T-helper 1 cell treated with Interleukin-12 subunit alpha and Interleukin-12 subunit beta and Interleukin-4 antibody, amounts not matched to agents 30 μg/mL and 1 μg/mL, for 36 hours (primary cell): ENCODE measurements around the gene POLD4.
A peak's percentile ranks its signal among the peaks of the same experiment; 100 is the strongest.

ENCODE experiments used
- H3K27ac Mint-ChIP-seq: one replicate; pipeline ENCODE4 v1.8.0; 2021; ENCODE audit warnings: mild to moderate bottlenecking, mixed read lengths
- H3K27me3 Mint-ChIP-seq: one replicate; pipeline ENCODE4 v1.8.0; 2021; ENCODE audit warnings: low read depth, mixed read lengths
- H3K36me3 Mint-ChIP-seq: one replicate; pipeline ENCODE4 v1.8.0; 2021; ENCODE audit warnings: low read depth, mixed read lengths
- H3K4me1 Mint-ChIP-seq: one replicate; pipeline ENCODE4 v1.8.0; 2021; ENCODE audit warnings: low read depth, mixed read lengths
- H3K4me3 Mint-ChIP-seq: one replicate; pipeline ENCODE4 v1.8.0; 2021; ENCODE audit warnings: mild to moderate bottlenecking, moderate library complexity, mixed read lengths
- H3K9me3 Mint-ChIP-seq: one replicate; pipeline ENCODE4 v1.8.0; 2021; ENCODE audit warnings: mixed read lengths

Gene POLD4

GRCh38 chr11:67355023-67355793, 1.9 kb upstream of the POLD4 start:
- peaks cover 30% of the 10 kb centered on the region for H3K4me1 Mint-ChIP-seq

GRCh38 chr11:67354075-67355022, 1.0 kb upstream of the POLD4 start:
- Mint-ChIP-seq H3K9me3 (no peaks in the 10 kb centered on the region), H3K36me3 (peaks cover 7% of the 10 kb centered on the region), H3K4me1 (peaks cover 31% of the 10 kb centered on the region), H3K27ac (peak overlapping the region; percentile 100), H3K4me3 (peak overlapping the region; percentile 98), H3K27me3 (peaks cover 10% of the 10 kb centered on the region)

More at GRCh38 chr11:67355023-67355793, 1.9 kb upstream of the POLD4 start:
- H3K36me3 Mint-ChIP-seq = peaks cover 7% of the 10 kb centered on the region
- H3K27me3 Mint-ChIP-seq = peaks cover 11% of the 10 kb centered on the region
- peak overlapping the region; percentile 100 for H3K27ac Mint-ChIP-seq
- H3K9me3 Mint-ChIP-seq = no peaks in the 10 kb centered on the region
- H3K4me3 Mint-ChIP-seq = no peak overlapping the region

- Mint-ChIP-seq H3K36me3 (peaks cover 7% of the 10 kb centered on the region), H3K9me3 (no peaks in the 10 kb centered on the region), H3K27ac (peak overlapping the region; percentile 100), H3K27me3 (no peaks in the 10 kb centered on the region), H3K4me3 (peak overlapping the region; percentile 98), H3K4me1 (peaks cover 33% of the 10 kb centered on the region)
Measured at GRCh38 chr11:67352546-67353316, 615 bp downstream of the POLD4 start.

GRCh38 chr11:67351275-67352005, 1.9 kb downstream of the POLD4 start:
- Mint-ChIP-seq H3K27me3 (no peaks in the 10 kb centered on the region), H3K27ac (peak overlapping the region; percentile 77), H3K4me3 (peak overlapping the region; percentile 69), H3K36me3 (peaks cover 7% of the 10 kb centered on the region), H3K9me3 (no peaks in the 10 kb centered on the region), H3K4me1 (peaks cover 30% of the 10 kb centered on the region)

GRCh38 chr11:67349928-67350465, 3.3 kb downstream of the POLD4 start:
- H3K27ac Mint-ChIP-seq = no peak overlapping the region
- peaks cover 44% of the 10 kb centered on the region for H3K4me1 Mint-ChIP-seq
- no peaks in the 10 kb centered on the region for H3K9me3 Mint-ChIP-seq
- no peak overlapping the region for H3K4me3 Mint-ChIP-seq
- peaks cover 7% of the 10 kb centered on the region for H3K36me3 Mint-ChIP-seq
- no peaks in the 10 kb centered on the region for H3K27me3 Mint-ChIP-seq

- H3K9me3 Mint-ChIP-seq = no peaks in the 10 kb centered on the region
- H3K4me1 Mint-ChIP-seq = peaks cover 44% of the 10 kb centered on the region
- H3K27me3 Mint-ChIP-seq = no peaks in the 10 kb centered on the region
- peaks cover 7% of the 10 kb centered on the region for H3K36me3 Mint-ChIP-seq
- no peak overlapping the region for H3K4me3 Mint-ChIP-seq
- H3K27ac Mint-ChIP-seq = peak overlapping the region; percentile 27
Measured at GRCh38 chr11:67349457-67349856, 3.9 kb downstream of the POLD4 start.

GRCh38 chr11:67349036-67349435, 4.3 kb downstream of the POLD4 start:
- H3K27ac Mint-ChIP-seq = no peak overlapping the region
- no peaks in the 10 kb centered on the region for H3K27me3 Mint-ChIP-seq
- H3K9me3 Mint-ChIP-seq = no peaks in the 10 kb centered on the region
- no peak overlapping the region for H3K4me3 Mint-ChIP-seq
- H3K36me3 Mint-ChIP-seq = peaks cover 7% of the 10 kb centered on the region
- H3K4me1 Mint-ChIP-seq = peaks cover 43% of the 10 kb centered on the region

- Mint-ChIP-seq H3K27ac (no peak overlapping the region), H3K36me3 (peaks cover 7% of the 10 kb centered on the region), H3K9me3 (no peaks in the 10 kb centered on the region), H3K27me3 (no peaks in the 10 kb centered on the region), H3K4me1 (peaks cover 40% of the 10 kb centered on the region), H3K4me3 (no peak overlapping the region)
Measured at GRCh38 chr11:67347964-67348749, 5.2 kb downstream of the POLD4 start.

- Mint-ChIP-seq H3K4me1 (peaks cover 31% of the 10 kb centered on the region), H3K9me3 (no peaks in the 10 kb centered on the region), H3K4me3 (peak overlapping the region; percentile 18), H3K27ac (peak overlapping the region; percentile 73), H3K36me3 (peaks cover under 1% of the 10 kb centered on the region), H3K27me3 (no peaks in the 10 kb centered on the region)
Measured at GRCh38 chr11:67345920-67346819, 7.2 kb downstream of the POLD4 start.

- H3K27ac Mint-ChIP-seq = peak overlapping the region; percentile 73
- H3K4me1 Mint-ChIP-seq = peaks cover 30% of the 10 kb centered on the region
- H3K9me3 Mint-ChIP-seq = no peaks in the 10 kb centered on the region
- H3K4me3 Mint-ChIP-seq = no peak overlapping the region
- no peaks in the 10 kb centered on the region for H3K27me3 Mint-ChIP-seq
- no peaks in the 10 kb centered on the region for H3K36me3 Mint-ChIP-seq
Measured at GRCh38 chr11:67345247-67345919, 8.0 kb downstream of the POLD4 start.

GRCh38 chr11:67344264-67344663, 9.1 kb downstream of the POLD4 start:
- no peak overlapping the region for H3K4me3 Mint-ChIP-seq
- no peaks in the 10 kb centered on the region for H3K27me3 Mint-ChIP-seq
- H3K27ac Mint-ChIP-seq = peak overlapping the region; percentile 78
- H3K9me3 Mint-ChIP-seq = no peaks in the 10 kb centered on the region
- peaks cover 28% of the 10 kb centered on the region for H3K4me1 Mint-ChIP-seq
- no peaks in the 10 kb centered on the region for H3K36me3 Mint-ChIP-seq

- Mint-ChIP-seq H3K27ac (no peak overlapping the region), H3K4me3 (no peak overlapping the region), H3K36me3 (no peaks in the 10 kb centered on the region), H3K4me1 (no peaks in the 10 kb centered on the region), H3K9me3 (no peaks in the 10 kb centered on the region), H3K27me3 (no peaks in the 10 kb centered on the region)
Measured at GRCh38 chr11:67337257-67337656, 16.1 kb downstream of the POLD4 start.
